ENCODE data around the gene KLRC3.
"Not testable (repeated sequence)": the region's sequence is repeated elsewhere in the genome, so short reads cannot be mapped to it uniquely, and the experiment has no call there.

- not testable (repeated sequence) for TF ChIP-seq ZNF384 (IDR thresholded peaks at IDR 0.05); TARDBP (IDR thresholded peaks at IDR 0.05); FOXM1 (IDR thresholded peaks at IDR 0.05; ENCODE audit: borderline replicate concordance); LEF1 (IDR thresholded peaks at IDR 0.05; ENCODE audit: borderline replicate concordance); SP1 (IDR thresholded peaks at IDR 0.05); BHLHE40 (IDR thresholded peaks at IDR 0.05; ENCODE audit: borderline replicate concordance)
Observed at GRCh38 chr12:10420334-10420733, at the start of gene KLRC3.

All from HEK293T (cell line).